Activated B cell treated with CpG ODN at 0.5 μM for 24 hours (primary cell): ENCODE data around the gene INPP5A. TPM values are rescaled to one million over a fixed set of nuclear protein-coding genes. Genes with fewer than 3 reads are reported as not detected.

Experiments
- ATAC-seq: fragments of 200-7000 bp; cut with Tn5 transposase; one replicate; pipeline ENCODE4 v1.10.0; 2021; ENCODE audit warnings: low read depth, mild to moderate bottlenecking, moderate library complexity
- CTCF ChIA-PET: fragments of 350-600 bp; sonication (Branson Sonifier 250); formaldehyde crosslinking; loops from one replicate; lab custom pipeline; 2021; ENCODE audit warnings: antibody characterized with exemption; lab: Charles Lee
- POLR2A ChIA-PET: fragments of 350-600 bp; sonication (Branson Sonifier 250); formaldehyde crosslinking; loops from one replicate; lab custom pipeline; 2021; ENCODE audit warnings: antibody characterized with exemption; lab: Charles Lee
- DNase-seq: peaks from one replicate; pipeline ENCODE4 v3.0.0; 2022
- H3K27ac Mint-ChIP-seq: one replicate; pipeline ENCODE4 v1.8.0; 2020; ENCODE audit warnings: mixed read lengths
- H3K27me3 Mint-ChIP-seq: one replicate; pipeline ENCODE4 v1.8.0; 2021; ENCODE audit warnings: mixed read lengths
- H3K36me3 Mint-ChIP-seq: one replicate; pipeline ENCODE4 v1.8.0; 2021; ENCODE audit warnings: low read depth, mixed read lengths
- H3K4me1 Mint-ChIP-seq: one replicate; pipeline ENCODE4 v1.8.0; 2021; ENCODE audit warnings: mixed read lengths
- H3K4me3 Mint-ChIP-seq: one replicate; pipeline ENCODE4 v1.8.0; 2020; ENCODE audit warnings: mild to moderate bottlenecking, mixed read lengths
- H3K9me3 Mint-ChIP-seq: one replicate; pipeline ENCODE4 v1.8.0; 2020; ENCODE audit warnings: mixed read lengths
- CTCF ChIP-seq: fragments of 200-600 bp; IDR thresholded peaks from one replicate; pipeline ENCODE4 v1.8.0; 2022; ENCODE audit warnings: antibody characterized with exemption, mild to moderate bottlenecking
- intact Hi-C: fragments of 100-400 bp; cut with micrococcal nuclease; formaldehyde crosslinking; loops from one replicate; pipeline ENCODE4 v1.15.1; 2024
- total RNA-seq: library from RNA; stranded (reverse); gene quantifications from 2 replicates; pipeline ENCODE4 v1.2.3, GENCODE V29; 2022

The INPP5A gene
- total RNA-seq, 1 donor from 2014 or later, result 24.9 TPM

GRCh38 chr10:132690401-132690800 lies 152.8 kb downstream of the INPP5A start:
- ATAC-seq, result no peak
- H3K27ac Mint-ChIP-seq, result no peak overlapping the region
- ChIA-PET CTCF (no interaction called here), POLR2A (no interaction called here)
- H3K9me3 Mint-ChIP-seq, result peaks cover 11% of the 10 kb centered on the region
- no peak overlapping the region for H3K4me3 Mint-ChIP-seq
- DNase-seq, result no peak
- H3K36me3 Mint-ChIP-seq, result peaks cover 40% of the 10 kb centered on the region
- peaks cover 5% of the 10 kb centered on the region for H3K4me1 Mint-ChIP-seq
- intact Hi-C loops, result no loop called here
- no peaks in the 10 kb centered on the region for H3K27me3 Mint-ChIP-seq
- no peak for TF ChIP-seq CTCF

GRCh38 chr10:132690821-132691610 lies 153.4 kb downstream of the INPP5A start:
- ChIA-PET POLR2A (no interaction called here), CTCF (no interaction called here)
- no peak for TF ChIP-seq CTCF
- no peak for ATAC-seq
- peaks cover 46% of the 10 kb centered on the region for H3K36me3 Mint-ChIP-seq
- H3K9me3 Mint-ChIP-seq, result peaks cover 11% of the 10 kb centered on the region
- intact Hi-C loops, result no loop called here
- no peak overlapping the region for H3K4me3 Mint-ChIP-seq
- no peaks in the 10 kb centered on the region for H3K4me1 Mint-ChIP-seq
- H3K27ac Mint-ChIP-seq, result no peak overlapping the region
- DNase-seq, result no peak
- H3K27me3 Mint-ChIP-seq, result no peaks in the 10 kb centered on the region

- no peak for DNase-seq
- ATAC-seq, result no peak
- intact Hi-C loops, result no loop called here
- CTCF ChIA-PET, result no interaction called here
- H3K4me1 Mint-ChIP-seq, result no peaks in the 10 kb centered on the region
- POLR2A ChIA-PET, result no interaction called here
- H3K36me3 Mint-ChIP-seq, result peaks cover 47% of the 10 kb centered on the region
- H3K27ac Mint-ChIP-seq, result no peak overlapping the region
- no peaks in the 10 kb centered on the region for H3K27me3 Mint-ChIP-seq
- peaks cover 11% of the 10 kb centered on the region for H3K9me3 Mint-ChIP-seq
- H3K4me3 Mint-ChIP-seq, result no peak overlapping the region
- TF ChIP-seq CTCF, result no peak
Measured at GRCh38 chr10:132691711-132692153, 154.1 kb downstream of the INPP5A start.

GRCh38 chr10:132692311-132692710 lies 154.7 kb downstream of the INPP5A start:
- intact Hi-C loops, result no loop called here
- Mint-ChIP-seq H3K4me3 (no peak overlapping the region), H3K36me3 (peaks cover 49% of the 10 kb centered on the region), H3K4me1 (no peaks in the 10 kb centered on the region), H3K27ac (no peak overlapping the region), H3K27me3 (no peaks in the 10 kb centered on the region), H3K9me3 (peaks cover 11% of the 10 kb centered on the region)
- ATAC-seq (no peak), DNase-seq (no peak)
- TF ChIP-seq CTCF, result no peak
- ChIA-PET POLR2A (no interaction called here), CTCF (no interaction called here)

- intact Hi-C loops, result no loop called here
- Mint-ChIP-seq H3K4me3 (no peak overlapping the region), H3K4me1 (no peaks in the 10 kb centered on the region), H3K9me3 (peaks cover 11% of the 10 kb centered on the region), H3K27ac (no peak overlapping the region), H3K36me3 (peaks cover 61% of the 10 kb centered on the region), H3K27me3 (no peaks in the 10 kb centered on the region)
- no peak for TF ChIP-seq CTCF
- ChIA-PET CTCF (no interaction called here), POLR2A (no interaction called here)
- DNase-seq, result no peak
- no peak for ATAC-seq
Measured at GRCh38 chr10:132693676-132694075, 156.1 kb downstream of the INPP5A start.
